AG08395 (cell line): ENCODE data around the gene ZBED6.
"Not testable (repeated sequence)": the region's sequence is repeated elsewhere in the genome, so short reads cannot be mapped to it uniquely, and the experiment has no call there.

Experiments
- DNase-seq: peaks from one replicate; pipeline ENCODE4 v3.0.0; 2012; ENCODE audit warnings: mixed read lengths, low spot score

The ZBED6 gene

DNA sequence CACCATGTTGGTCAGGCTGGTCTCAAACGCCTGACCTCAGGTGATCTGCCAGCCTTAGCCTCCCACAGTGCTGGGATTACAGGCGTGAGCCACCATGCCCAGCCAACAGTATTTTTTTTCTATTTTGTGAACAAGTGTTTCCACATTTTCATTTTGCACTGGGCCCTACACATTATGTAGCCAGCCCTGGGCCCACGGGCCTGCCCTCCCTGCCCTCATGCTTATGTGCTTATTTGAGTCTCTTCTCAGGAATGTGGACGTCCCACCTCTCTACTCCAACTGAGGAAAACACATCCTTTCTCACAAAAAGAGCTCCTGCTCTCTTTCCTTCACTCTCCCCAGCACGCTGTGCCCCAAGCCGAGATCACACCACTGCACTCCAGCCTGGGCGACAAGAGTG is 13.5 kb upstream of the ZBED6 start:
- DNase-seq, result no peak

DNA sequence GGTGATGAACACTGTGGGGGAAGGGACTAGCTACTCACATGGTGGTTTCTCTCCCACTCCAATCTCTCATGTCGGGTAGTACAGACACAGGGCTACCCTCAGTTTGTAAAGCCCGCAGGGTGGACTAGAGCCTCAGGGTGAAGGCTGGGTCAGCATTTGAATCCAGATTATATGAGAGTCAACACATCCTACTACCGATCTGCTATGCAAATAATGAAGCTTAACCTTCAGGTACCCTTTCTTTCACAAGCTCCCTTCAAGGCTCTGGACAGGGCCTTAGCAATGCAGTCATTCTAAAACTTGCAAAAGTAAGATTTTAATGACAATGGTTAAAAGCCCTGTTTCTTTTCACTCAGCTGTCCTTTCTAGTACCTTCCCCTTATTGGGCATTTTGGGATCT is 5.5 kb upstream of the ZBED6 start:
- DNase-seq, result no peak

DNA sequence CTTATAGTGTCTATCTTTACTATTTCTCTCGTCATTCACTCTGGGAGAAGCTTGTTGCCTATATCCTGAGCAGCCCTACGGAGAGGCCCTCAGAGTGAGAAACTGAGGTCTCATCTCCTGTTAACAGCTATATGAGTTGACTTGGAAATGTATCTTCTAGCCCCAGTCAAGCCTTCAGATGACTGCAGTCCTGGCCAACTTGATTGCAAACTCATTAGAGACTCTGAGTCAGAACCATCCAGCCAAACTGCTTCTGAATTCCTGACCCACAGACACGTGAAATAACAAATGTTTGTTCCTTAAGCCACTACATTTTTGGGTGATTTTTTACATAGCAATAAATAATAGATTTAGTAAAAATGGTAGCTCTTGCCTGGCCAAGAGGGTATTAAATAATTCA is 3.9 kb upstream of the ZBED6 start:
- DNase-seq, result no peak

DNA sequence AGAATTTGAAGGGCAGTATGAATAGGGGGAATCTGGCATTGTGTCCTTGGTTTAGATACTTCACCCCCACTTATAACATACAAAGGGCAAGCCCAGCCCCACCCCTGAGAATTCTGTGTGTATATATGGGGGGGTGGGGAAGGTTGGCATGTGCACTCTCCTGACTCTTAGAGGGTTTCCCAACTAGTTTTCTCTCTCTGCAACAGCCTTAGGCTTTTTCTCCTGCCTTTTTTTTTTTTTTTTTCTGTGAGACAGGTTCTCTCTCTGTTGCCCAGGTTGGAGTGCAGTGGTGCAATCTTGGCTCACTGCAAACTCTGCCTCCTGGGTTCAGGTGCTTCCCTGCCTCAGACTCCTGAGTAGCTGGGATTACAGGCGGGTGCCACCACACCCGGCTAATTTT is 2.9 kb upstream of the ZBED6 start:
- no peak for DNase-seq

DNA sequence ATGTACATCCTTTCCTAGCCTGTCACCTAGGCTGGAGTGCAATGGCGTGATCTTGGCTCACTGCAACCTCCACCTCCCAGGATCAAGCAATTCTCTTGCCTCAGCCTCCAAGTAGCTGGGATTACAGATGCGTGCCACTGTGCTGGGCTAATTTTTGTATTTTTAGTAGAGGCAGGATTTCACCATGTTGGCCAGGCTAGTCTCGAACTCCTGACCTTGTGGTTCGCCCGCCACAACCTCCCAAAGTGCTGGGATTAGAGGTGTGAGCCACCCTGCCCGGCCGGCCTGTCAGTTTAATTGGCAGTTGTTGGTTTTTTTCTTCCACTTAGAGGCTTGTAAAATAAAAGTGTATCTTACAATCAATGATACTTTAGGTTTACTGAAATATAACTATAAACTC is 1.9 kb upstream of the ZBED6 start:
- not testable (repeated sequence) for DNase-seq

DNA sequence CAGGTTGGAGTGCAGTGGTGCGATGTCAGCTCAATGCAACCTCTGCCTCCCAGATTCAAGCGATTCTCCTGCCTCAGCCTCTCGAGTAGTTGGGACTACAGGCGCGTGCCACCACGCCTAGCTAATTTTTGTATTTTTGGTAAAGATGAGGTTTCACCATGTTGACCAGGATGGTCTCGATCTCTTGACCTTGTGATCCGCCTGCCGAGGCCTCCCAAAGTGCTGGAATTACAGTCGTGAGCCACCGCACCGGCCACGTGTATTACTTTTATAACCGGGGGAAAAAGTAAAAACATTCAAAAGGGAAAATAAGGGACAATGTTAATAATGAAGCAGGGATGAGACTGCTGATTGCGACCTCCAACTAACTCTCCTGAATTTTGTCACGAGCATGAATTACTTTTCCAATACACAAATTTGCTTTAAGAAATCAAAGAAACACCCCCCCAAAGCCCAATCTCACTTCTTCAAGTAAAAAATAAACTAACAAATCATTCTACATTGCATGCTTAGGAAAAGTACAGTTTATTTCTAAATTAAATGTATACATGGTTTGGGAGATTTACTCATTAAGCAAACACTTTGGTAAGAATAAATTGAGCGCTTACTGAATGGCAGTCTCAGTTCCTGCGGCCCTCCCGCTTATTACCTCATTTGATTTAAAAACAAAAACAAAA is 521 bp upstream of the ZBED6 start:
- no peak for DNase-seq

DNA sequence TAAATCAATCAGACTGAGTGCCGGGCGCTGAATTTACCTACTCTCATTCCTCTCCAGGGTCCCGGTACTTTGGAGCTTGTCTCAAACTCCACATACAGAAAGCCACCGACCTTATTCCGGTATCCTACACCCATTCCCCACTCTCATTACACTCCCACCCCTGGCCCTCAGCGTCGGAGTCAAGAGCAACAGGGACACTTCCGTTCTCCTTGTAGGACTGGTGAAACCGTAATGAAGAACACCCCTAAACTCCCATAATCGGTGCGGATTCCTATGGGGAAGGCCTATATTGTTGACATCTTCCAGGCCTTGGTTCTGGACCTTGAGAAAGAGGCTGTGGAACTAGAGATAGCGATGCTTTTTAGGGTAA is 798 bp downstream of the ZBED6 start:
- DNase-seq, result no peak

DNA sequence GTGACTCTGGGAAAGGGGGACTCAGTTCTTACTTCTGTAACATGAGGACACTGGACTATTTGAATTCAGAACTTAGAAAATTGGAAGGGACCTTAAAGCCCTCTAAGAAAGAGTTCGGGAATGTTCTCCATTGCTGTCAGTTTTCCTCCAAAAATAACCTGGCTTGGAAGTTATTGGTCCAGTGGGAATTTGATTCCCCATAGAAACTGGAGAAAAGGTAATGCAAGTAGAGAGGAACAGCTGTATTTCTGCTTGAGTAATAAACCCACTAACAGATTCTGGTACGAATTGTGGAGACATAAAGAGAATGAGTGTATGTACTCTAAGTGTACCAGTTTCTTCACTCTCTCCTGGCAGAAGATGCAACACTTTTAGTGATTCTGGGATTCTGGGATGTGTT is 1.8 kb downstream of the ZBED6 start:
- DNase-seq, result no peak

DNA sequence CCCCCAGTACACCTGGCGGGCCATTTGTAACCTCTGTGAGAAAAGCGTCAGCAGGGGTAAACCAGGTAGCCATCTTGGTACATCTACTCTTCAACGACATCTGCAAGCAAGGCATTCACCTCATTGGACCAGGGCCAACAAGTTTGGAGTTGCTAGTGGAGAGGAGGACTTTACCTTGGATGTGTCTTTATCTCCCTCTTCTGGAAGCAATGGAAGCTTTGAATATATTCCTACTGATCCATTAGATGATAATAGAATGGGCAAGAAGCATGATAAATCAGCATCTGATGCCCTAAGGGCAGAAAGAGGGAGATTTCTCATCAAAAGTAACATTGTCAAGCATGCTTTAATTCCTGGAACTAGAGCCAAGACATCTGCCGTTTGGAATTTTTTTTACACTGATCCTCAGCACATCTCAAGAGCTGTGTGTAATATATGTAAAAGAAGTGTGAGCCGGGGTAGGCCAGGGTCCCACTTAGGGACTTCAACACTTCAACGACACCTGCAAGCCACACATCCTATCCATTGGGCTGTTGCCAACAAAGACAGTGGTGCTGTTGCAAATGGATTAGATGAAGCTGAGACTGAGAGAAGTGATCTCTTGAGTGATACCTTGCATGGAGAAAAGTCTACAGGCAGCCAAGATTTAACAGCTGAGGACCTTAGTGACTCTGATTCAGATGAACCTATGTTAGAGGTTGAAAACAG is 2.7 kb downstream of the ZBED6 start:
- DNase-seq, result no peak

DNA sequence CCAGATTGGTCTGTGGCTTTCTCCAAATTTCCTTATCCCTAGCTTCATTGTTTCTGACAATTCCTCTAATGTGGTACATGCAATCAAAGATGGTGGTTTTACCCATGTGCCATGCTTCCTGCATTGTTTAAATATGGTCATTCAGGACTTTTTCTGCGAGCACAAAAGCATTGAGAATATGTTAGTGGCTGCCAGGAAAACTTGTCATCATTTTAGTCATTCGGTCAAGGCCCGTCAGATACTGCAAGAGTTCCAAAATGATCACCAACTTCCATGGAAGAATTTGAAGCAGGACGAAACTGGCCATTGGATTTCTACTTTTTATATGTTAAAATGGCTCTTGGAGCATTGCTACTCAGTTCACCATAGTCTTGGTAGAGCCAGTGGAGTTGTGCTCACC is 3.7 kb downstream of the ZBED6 start:
- no peak for DNase-seq

DNA sequence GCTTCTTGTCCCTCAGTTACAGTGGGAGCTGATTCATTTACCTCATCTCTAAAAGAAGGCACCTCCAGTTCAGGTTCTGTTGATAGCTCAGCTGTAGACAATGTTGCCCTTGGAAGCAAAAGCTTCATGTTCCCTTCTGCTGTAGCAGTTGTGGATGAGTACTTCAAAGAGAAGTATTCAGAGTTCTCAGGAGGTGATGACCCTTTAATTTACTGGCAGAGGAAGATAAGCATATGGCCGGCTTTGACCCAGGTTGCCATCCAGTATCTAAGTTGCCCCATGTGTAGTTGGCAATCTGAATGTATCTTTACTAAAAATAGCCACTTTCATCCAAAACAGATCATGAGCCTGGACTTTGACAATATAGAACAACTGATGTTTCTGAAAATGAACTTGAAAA is 4.5 kb downstream of the ZBED6 start:
- DNase-seq, result no peak

DNA sequence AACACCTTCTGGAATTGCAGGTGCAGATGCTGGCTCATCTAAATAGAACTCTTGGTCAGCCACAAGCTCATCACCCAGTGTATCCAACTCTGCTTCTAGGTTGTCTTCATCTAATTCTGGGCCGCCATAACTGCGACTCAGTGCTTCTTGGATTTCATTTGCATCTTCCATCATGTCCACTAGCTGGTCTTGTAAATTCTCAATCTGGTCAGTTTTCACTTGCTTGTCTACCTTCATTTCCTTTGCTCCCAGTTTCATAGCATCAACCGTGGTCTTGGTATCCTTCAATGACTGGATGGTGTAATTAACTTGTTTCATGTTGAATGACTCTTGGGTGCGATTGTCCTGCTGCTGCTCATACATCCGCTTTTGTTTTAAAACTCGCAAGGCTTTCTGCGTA is 10.3 kb downstream of the ZBED6 start:
- DNase-seq, result no peak

DNA sequence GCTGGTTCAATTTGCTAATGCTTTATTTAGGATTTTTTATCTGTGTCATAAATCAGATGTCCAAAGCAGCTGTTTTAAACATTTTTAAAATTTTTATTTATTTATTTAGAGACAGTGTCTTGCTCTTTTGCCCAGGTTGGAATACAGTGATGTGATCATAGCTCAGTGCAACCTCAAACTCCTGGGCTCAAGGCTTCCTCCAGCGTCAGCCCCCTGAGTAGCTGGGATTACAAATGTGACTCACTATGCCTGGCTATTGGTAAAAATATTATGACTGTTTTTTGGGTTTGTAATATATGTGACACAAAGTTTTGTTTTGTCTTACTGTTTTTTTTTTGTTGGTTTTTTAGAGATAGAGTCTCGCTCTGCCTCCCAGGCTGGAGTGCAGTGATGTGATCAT is 11.8 kb downstream of the ZBED6 start:
- peak; percentile 36 for DNase-seq

DNA sequence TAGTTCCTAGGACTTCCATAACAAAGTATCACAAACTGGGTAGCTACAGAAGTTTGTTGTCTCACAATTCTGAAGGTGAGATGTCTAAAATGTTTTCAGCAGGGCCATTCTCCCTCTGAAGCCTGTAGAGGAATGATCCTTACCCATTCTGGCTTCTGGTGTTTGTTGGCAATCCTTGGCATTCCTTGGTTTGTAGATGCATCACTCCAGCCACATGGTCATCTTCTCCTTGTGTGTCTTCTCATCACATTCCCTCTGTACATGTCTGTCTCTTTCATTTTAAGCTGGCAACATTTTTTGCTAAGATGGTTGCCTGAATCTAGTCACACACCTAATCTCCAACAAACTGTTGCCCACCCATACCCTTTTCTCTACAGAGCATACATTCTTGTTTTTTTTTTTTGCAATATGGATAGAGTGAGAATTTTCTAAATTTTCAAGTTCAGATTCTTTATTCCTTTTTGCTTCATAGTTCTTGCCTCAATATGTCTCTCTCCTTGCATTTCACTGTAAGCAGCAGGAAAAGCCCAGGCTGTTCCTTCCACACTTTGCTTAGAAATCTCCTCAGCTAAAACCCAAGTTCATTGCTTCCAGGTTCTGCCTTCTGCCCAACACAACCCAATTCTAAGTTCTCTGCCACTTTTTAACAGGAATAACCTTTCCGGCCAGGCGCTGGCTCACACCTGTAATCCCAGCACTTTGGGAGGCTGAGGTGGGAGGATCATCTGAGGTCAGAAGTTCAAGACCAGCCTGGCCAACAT is 18.3 kb downstream of the ZBED6 start:
- no peak for DNase-seq

DNA sequence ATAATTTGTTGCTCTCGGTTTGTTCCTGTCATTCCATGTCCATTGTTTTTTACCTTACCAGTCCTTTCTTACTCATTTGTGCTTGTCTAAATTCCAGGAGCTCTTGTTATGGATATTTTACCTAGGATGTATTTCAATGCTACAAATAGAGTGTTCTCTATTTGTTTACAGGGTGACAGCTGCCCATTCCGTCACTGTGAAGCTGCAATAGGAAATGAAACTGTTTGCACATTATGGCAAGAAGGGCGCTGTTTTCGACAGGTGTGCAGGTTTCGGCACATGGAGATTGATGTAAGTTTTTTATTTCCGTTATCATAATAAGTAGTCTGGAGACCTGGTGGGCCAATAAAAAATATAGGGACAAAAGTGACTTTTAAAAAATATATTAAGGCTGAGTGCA is 23.0 kb downstream of the ZBED6 start:
- DNase-seq, result no peak

DNA sequence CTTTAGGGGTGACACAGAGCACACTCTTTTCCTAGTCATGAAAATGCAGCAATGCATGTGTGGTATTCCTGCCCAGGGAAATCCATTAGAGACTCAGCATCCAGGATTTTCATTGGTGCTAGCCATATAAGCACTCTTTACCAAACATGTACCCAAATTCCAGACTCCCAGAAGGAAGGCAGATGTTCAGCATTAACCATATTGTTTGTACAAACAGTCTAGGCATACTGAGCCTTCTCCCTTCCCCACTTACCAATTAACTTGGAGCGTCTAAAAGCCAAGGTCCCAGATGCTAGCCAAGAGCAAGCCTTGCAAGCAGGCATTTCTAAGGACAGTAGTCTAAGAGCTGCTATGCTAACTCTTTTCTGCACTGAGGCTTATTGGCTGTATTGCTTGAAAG is 27.9 kb downstream of the ZBED6 start:
- no peak for DNase-seq

DNA sequence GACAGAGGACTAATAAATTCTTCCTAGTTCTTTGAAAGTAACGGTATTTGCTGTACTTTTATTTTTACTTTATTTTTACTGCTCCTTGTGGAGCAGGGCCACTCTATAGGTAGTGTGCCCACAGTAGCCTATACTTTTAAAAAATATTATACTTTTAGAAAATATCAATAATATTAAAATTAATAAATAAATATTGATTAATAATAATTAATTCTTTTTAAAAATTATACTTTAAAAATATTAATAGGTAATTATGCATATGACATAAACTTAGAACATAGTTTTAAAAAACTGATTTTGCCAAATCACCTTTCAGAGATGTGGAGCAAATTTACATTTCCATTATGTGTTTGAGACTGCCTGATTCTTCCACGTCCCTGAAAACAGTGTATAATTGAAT is 30.8 kb downstream of the ZBED6 start:
- DNase-seq, result no peak

DNA sequence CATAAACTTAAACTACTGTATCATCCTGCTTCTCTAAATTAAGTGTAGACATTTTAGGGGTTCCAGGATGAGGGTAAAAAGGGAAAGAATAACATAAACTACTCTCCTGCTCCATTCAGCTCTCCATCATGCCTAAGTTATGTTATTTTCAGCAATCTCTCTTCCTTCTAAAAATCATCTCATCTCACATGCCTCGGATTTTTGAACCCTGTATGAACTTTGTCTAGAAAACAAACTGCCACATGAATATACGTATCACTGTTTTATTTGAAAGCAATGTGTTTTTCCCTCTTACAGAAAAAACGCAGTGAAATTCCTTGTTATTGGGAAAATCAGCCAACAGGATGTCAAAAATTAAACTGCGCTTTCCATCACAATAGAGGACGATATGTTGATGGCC is 32.6 kb downstream of the ZBED6 start:
- DNase-seq, result no peak

DNA sequence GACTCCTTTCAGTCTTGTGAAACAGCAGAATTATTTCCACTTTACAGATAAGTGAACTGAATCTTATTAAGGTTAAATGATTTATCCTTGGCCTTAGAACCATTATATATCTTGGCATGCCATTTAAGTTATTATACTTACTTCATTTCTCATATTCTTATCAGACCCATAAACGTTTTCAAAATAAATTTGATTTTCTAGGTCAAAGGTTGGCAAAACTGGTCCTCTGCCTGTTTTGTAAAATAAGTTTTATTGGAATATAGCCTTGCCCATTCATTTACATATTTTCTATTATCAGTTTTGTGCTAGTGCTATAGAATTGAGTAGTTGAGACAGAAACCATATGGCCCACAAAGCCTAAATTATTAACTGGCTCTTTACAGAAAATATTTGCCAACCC is 33.1 kb downstream of the ZBED6 start:
- no peak for DNase-seq

DNA sequence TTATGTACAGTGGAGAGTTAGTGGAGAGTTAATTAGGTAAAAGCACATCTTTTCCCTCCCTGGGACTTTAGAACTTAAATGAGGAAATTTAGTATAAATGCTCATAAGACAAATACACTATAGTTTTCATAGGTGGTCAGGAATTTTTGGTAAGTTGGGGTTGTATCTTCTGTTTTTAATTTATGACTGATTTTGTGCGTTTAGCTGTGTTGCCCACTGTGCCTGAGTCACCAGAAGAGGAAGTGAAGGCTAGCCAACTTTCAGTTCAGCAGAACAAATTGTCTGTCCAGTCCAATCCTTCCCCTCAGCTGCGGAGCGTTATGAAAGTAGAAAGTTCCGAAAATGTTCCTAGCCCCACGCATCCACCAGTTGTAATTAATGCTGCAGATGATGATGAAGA is 33.8 kb downstream of the ZBED6 start:
- DNase-seq, result not testable (repeated sequence)

DNA sequence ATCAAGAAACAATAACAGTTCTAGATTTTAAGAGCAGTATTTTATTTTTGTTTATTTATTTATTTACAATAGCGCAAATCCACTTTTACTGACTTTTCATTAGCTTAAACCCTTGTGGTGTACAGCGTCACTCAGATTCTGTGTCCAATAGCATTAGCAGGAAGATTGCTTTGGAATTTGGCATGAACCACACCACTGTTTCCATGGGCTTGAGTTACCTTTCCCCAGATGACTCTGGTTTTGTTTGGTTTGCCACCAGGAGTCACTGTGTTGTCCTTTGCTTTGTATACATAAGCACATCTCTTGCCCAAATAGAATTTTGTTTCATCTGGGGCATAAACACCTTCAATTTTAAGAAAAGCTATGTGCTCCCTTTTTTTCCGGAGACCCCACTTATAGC is 40.1 kb downstream of the ZBED6 start:
- no peak for DNase-seq

DNA sequence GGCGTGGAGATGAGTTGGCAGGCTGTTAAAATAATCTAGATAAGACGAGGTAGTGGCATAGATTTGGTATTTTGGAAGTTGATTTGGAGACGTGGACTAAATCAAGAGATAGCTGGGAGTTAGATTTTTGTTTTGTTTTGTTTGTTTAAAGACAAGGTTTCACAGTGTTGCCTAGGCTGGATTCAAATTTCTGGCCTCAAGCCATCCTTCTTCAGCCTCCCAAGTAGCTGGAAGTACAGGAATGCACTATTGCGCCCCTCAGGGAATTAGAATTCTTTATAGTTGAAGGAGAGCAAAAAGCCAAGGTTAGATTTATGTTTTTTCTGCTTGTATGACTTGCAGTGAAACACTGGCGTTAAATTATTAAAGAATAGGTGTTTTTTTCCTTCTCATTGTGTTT is 43.7 kb downstream of the ZBED6 start:
- peak; percentile 14 for DNase-seq

DNA sequence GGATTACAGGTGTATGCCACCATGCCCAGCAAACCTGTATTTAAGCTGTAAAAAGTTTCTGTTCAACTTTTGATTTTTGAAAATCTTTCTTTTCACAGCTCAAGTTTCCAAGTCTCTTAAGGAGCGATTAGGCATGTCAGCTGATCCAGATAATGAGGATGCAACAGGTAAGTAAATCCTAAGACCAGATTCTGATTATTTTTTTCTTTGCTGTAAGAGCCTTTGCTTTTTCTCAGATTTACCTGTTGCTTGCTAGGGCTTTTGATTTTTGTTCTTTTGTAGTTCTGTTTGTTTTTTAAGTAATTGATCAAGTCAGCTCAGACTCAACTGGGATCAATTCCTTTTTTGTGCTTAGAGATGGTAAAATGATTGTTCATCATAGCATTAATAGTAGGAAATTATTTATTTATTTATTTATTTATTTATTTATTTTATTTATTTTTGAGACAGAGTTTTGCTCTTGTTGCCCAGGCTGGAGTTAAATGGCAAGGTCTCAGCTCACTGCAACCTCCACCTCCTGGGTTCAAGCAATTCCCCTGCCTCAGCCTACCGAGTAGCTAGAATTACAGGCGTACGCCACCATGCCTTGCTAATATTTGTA is 44.9 kb downstream of the ZBED6 start:
- DNase-seq, result no peak
